Natural killer cell (primary cell): Measurements from ENCODE around the gene LYSMD1. TPM values are rescaled to one million over a fixed set of nuclear protein-coding genes. Genes with fewer than 3 reads are reported as not detected.

Source experiments
- ATAC-seq, 3 donors: fragments of 150-1000 bp in 2 of 3; fragments of 200-7000 bp in 1 of 3; cut with Tn5 transposase; 1 replicate in 1 of 3; 2 replicates in 2 of 3; pipeline ENCODE4 v1.10.0; 2021; ENCODE audit warnings: mild to moderate bottlenecking in 2 of 3, moderate library complexity in 2 of 3
- DNase-seq, 2 donors: peaks; one replicate each; pipeline versions ENCODE4 v3.0.0 to v3.0.0-alpha.2; 2013 to 2021; ENCODE audit warnings: mixed read lengths in 1 of 2
- H3K27ac ChIP-seq: one replicate; pipeline ENCODE4 v1.5.1; 2013; ENCODE audit warnings: mild to moderate bottlenecking, low read length
- H3K27me3 ChIP-seq: one replicate; pipeline ENCODE4 v1.6.1; 2013; ENCODE audit warnings: low read length; ENCODE audit not compliant: control insufficient read depth, insufficient read depth
- H3K36me3 ChIP-seq: one replicate; pipeline ENCODE4 v1.6.1; 2013; ENCODE audit warnings: low read length; ENCODE audit not compliant: control insufficient read depth, insufficient read depth
- H3K4me1 ChIP-seq: one replicate; pipeline ENCODE4 v1.6.1; 2013; ENCODE audit warnings: low read length; ENCODE audit not compliant: control insufficient read depth, insufficient read depth
- H3K4me3 ChIP-seq: one replicate; pipeline ENCODE4 v1.5.1; 2013; ENCODE audit warnings: low read length
- H3K9me3 ChIP-seq: one replicate; pipeline ENCODE4 v1.6.1; 2013; ENCODE audit warnings: low read length; ENCODE audit not compliant: control insufficient read depth, insufficient read depth
- H3K27ac Mint-ChIP-seq, 2 donors: one replicate each; pipeline ENCODE4 v1.8.0; 2022; ENCODE audit warnings: mild to moderate bottlenecking in 2 of 2, mixed read lengths in 2 of 2, moderate library complexity in 1 of 2
- H3K27me3 Mint-ChIP-seq, 2 donors: one replicate each; pipeline ENCODE4 v1.8.0; 2022; ENCODE audit warnings: low read depth in 2 of 2, mixed read lengths in 2 of 2
- H3K36me3 Mint-ChIP-seq: one replicate; pipeline ENCODE4 v1.8.0; 2022; ENCODE audit warnings: mixed read lengths
- H3K4me1 Mint-ChIP-seq, 2 donors: one replicate each; pipeline ENCODE4 v1.8.0; 2022; ENCODE audit warnings: mixed read lengths in 2 of 2
- H3K4me3 Mint-ChIP-seq: one replicate; pipeline ENCODE4 v1.8.0; 2022; ENCODE audit warnings: mild to moderate bottlenecking, moderate library complexity, mixed read lengths
- H3K9me3 Mint-ChIP-seq, 2 donors: one replicate each; pipeline ENCODE4 v1.8.0; 2022; ENCODE audit warnings: mixed read lengths in 2 of 2
- CTCF ChIP-seq: fragments of 200-600 bp; IDR thresholded peaks from one replicate; pipeline ENCODE4 v1.8.0; 2022; ENCODE audit warnings: antibody characterized with exemption
- WGBS: methylation state at CpG from one replicate; pipeline ENCODE4 v1.1.7; 2013; ENCODE audit warnings: missing lambda C conversion rate; ENCODE audit not compliant: insufficient coverage; 5-methylcytosine and 5-hydroxymethylcytosine counted together
- intact Hi-C: fragments of 100-400 bp; cut with micrococcal nuclease; formaldehyde crosslinking; loops from one replicate; pipeline ENCODE4 v1.14.2; 2022
- total RNA-seq, 4 donors: library from RNA; stranded (reverse); fragments of 120-200 nt in 1 of 4; gene quantifications; one replicate each; pipeline versions ENCODE4 v1.2.3 to v1.2.4, GENCODE V29; 2013 to 2022

Gene LYSMD1
- total RNA-seq, 3 donors from 2014 or later (not counting 1 experiment from before 2014, with no cell fraction given), result 1.0 to 1.7 (median 1.2) TPM

GRCh38 chr1:151135433-151136385 lies 30.0 kb downstream of the LYSMD1 start:
- H3K4me3 Mint-ChIP-seq, result no peak overlapping the region
- ATAC-seq (no peak), DNase-seq (no peak)
- H3K27ac Mint-ChIP-seq, result no peak overlapping the region
- peaks cover 9 to 19% of the 10 kb centered on the region in 2 donors for H3K4me1 Mint-ChIP-seq
- H3K27ac ChIP-seq, result no peak overlapping the region
- H3K4me1 ChIP-seq, result peaks cover 14% of the 10 kb centered on the region
- H3K9me3 Mint-ChIP-seq, result no peaks in the 10 kb centered on the region
- no peaks in the 10 kb centered on the region for H3K36me3 Mint-ChIP-seq
- H3K9me3 ChIP-seq, result no peaks in the 10 kb centered on the region
- intact Hi-C loops, result no loop called here
- no peaks in the 10 kb centered on the region for H3K27me3 ChIP-seq
- no peaks in the 10 kb centered on the region for H3K27me3 Mint-ChIP-seq
- no peaks in the 10 kb centered on the region for H3K36me3 ChIP-seq
- H3K4me3 ChIP-seq, result no peak overlapping the region
- 92% methylated on average over 10 of the region's 12 CpGs for WGBS
- no peak for TF ChIP-seq CTCF

- DNase-seq (no peak), ATAC-seq (no peak)
- no peaks in the 10 kb centered on the region for H3K27me3 Mint-ChIP-seq
- H3K4me1 Mint-ChIP-seq, result peaks cover 12 to 22% of the 10 kb centered on the region in 2 donors
- Histone ChIP-seq H3K36me3 (no peaks in the 10 kb centered on the region), H3K4me1 (peaks cover 14% of the 10 kb centered on the region), H3K9me3 (no peaks in the 10 kb centered on the region), H3K27me3 (no peaks in the 10 kb centered on the region), H3K4me3 (no peak overlapping the region), H3K27ac (no peak overlapping the region)
- H3K9me3 Mint-ChIP-seq, result no peaks in the 10 kb centered on the region
- no peaks in the 10 kb centered on the region for H3K36me3 Mint-ChIP-seq
- intact Hi-C loops, result no loop called here
- 98% methylated on average over 7 of the region's 7 CpGs for WGBS
- no peak overlapping the region for H3K4me3 Mint-ChIP-seq
- no peak overlapping the region for H3K27ac Mint-ChIP-seq
- no peak for TF ChIP-seq CTCF
Measured at GRCh38 chr1:151134991-151135390, 30.7 kb downstream of the LYSMD1 start.

DNA sequence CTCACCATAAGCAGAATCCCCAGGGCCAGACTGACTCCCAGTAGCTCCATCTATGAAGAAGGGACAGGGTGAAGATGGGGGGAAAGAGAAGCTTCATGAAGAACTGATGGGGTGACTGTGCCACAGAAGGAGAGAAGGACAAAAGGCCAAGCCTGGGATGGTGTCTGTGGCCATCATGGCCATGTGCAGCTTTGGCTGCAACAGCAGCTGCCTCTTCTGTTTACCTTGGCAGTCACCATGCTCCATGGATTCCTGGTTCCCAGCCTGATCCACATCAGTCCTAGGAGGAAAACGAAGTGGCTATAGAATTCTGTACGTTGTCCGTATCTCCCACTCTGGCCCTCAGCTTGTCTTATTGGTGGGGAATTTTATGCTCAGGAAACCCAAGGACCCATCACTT lies 31.3 kb downstream of the LYSMD1 start:
- H3K9me3 ChIP-seq, result no peaks in the 10 kb centered on the region
- Mint-ChIP-seq H3K4me3 (no peak overlapping the region), H3K36me3 (no peaks in the 10 kb centered on the region), H3K27ac (no peak overlapping the region), H3K4me1 (peaks cover 12 to 22% of the 10 kb centered on the region in 2 donors), H3K9me3 (no peaks in the 10 kb centered on the region), H3K27me3 (no peaks in the 10 kb centered on the region)
- H3K36me3 ChIP-seq, result no peaks in the 10 kb centered on the region
- ATAC-seq (no peak), DNase-seq (no peak)
- intact Hi-C loops, result no loop called here
- no peaks in the 10 kb centered on the region for H3K27me3 ChIP-seq
- WGBS, result 92% methylated on average over 2 of the region's 3 CpGs
- H3K27ac ChIP-seq, result no peak overlapping the region
- peaks cover 14% of the 10 kb centered on the region for H3K4me1 ChIP-seq
- H3K4me3 ChIP-seq, result no peak overlapping the region
- no peak for TF ChIP-seq CTCF
